C4-2B (cell line): ENCODE data around the gene SMCO3.

ENCODE experiments used
- ZFX ChIP-seq: fragments of 450-650 bp; IDR thresholded peaks from 2 replicates; pipeline ENCODE4 v1.6.1; 2017
- TF ChIP-seq, protein P1 (sequence below): fragments of 450-650 bp; conservative IDR thresholded peaks from 2 replicates; pipeline ENCODE4 v1.5.1; 2017; ENCODE audit warnings: mild to moderate bottlenecking

DNA sequence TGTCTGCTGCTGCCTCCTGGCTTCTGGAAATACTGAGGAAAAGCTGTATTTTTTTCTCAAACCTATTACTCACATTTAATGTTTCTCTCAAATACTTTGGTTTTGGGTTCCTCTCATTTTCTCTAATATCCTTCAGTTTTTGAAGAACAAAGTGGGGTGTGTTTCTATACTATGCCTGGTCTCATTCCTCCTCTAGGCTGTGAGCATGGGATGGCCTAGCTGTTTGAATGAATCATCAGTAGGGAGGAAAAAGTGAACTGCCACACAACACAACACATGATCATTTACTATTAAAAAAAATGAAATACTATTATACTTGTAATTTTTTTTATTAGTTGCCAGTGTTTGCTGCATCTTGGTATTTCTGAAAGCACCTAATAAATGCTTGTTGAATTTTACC lies 11.3 kb upstream of the SMCO3 start:
- TF ChIP-seq, protein P1, sequence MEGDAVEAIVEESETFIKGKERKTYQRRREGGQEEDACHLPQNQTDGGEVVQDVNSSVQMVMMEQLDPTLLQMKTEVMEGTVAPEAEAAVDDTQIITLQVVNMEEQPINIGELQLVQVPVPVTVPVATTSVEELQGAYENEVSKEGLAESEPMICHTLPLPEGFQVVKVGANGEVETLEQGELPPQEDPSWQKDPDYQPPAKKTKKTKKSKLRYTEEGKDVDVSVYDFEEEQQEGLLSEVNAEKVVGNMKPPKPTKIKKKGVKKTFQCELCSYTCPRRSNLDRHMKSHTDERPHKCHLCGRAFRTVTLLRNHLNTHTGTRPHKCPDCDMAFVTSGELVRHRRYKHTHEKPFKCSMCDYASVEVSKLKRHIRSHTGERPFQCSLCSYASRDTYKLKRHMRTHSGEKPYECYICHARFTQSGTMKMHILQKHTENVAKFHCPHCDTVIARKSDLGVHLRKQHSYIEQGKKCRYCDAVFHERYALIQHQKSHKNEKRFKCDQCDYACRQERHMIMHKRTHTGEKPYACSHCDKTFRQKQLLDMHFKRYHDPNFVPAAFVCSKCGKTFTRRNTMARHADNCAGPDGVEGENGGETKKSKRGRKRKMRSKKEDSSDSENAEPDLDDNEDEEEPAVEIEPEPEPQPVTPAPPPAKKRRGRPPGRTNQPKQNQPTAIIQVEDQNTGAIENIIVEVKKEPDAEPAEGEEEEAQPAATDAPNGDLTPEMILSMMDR, result no peak
- TF ChIP-seq ZFX, result no peak
